Posterior vena cava (tissue), 2 donors: Measurements from ENCODE around the gene RAPGEF4. TPM values are rescaled to one million over a fixed set of nuclear protein-coding genes. Genes with fewer than 3 reads are reported as not detected.

ENCODE experiments used
- DNase-seq: peaks from one replicate; pipeline ENCODE4 v3.0.0-alpha.2; 2020; ENCODE audit warnings: low spot score
- intact Hi-C, 2 donors: fragments of 100-400 bp; cut with DNase I; formaldehyde crosslinking; loops; one replicate each; pipeline versions ENCODE4 v1.14.1 to v1.14.2; 2022 to 2023
- total RNA-seq, 2 donors: library from RNA; stranded (reverse); fragmentation: NEBNext Ultra II Directional; extraction: Animal tissue kit (Norgen Biotek cat#: 25700); gene quantifications; one replicate each; pipeline ENCODE4 v1.2.1, GENCODE V29; 2021
- donor health status: DM: yes; HTN: yes; CAD: no.
- donor health status: DM: yes; HTN: yes; CAD: no.

RAPGEF4 gene
- total RNA-seq, 2 donors from 2014 or later, result 4.5 to 6.2 TPM

- DNase-seq, result no peak
- intact Hi-C loops, result loop anchor here in 1 of 2 donors (5.0 kb wide), 1 partner anchor 115 kb away; no protein-coding TSS in a partner anchor
These were observed 76.6 kb downstream of the RAPGEF4 start for GRCh38 chr2:172812158-172812744.

GRCh38 chr2:172813314-172813888 is 77.8 kb downstream of the RAPGEF4 start:
- DNase-seq, result no peak
- intact Hi-C loops, result loop anchor here in 1 of 2 donors (5.0 kb wide), 1 partner anchor 114 kb away; no protein-coding TSS in a partner anchor

- intact Hi-C loops, result no loop called here
These were observed 81.8 kb downstream of the RAPGEF4 start for GRCh38 chr2:172817411-172817810.

DNA sequence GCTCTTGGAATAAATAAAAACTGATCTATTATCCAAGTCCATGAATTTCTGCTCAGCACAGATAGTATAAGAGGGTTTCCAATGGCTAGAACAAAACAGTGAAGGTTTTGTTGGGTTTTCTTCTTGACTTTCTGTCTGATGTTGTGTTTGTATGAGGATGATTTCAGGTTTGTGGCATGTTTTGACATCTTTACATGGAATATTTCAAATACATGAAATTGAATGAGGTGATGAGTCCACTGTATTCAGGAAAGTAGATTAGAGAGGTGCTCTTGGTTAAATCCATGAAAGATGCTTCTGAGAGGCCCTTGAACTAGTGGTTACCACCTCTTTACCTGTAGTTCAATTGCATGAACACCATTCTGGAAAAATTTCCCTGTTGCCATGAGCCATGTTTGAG is 84.3 kb downstream of the RAPGEF4 start:
- intact Hi-C loops, result no loop called here
- no peak for DNase-seq

More at GRCh38 chr2:172817411-172817810, 81.8 kb downstream of the RAPGEF4 start:
- no peak for DNase-seq

- intact Hi-C loops, result no loop called here
- no peak for DNase-seq
These were observed 86.0 kb downstream of the RAPGEF4 start for GRCh38 chr2:172821370-172822338.

GRCh38 chr2:172822585-172822984 is 86.9 kb downstream of the RAPGEF4 start:
- no peak for DNase-seq
- intact Hi-C loops, result no loop called here

DNA sequence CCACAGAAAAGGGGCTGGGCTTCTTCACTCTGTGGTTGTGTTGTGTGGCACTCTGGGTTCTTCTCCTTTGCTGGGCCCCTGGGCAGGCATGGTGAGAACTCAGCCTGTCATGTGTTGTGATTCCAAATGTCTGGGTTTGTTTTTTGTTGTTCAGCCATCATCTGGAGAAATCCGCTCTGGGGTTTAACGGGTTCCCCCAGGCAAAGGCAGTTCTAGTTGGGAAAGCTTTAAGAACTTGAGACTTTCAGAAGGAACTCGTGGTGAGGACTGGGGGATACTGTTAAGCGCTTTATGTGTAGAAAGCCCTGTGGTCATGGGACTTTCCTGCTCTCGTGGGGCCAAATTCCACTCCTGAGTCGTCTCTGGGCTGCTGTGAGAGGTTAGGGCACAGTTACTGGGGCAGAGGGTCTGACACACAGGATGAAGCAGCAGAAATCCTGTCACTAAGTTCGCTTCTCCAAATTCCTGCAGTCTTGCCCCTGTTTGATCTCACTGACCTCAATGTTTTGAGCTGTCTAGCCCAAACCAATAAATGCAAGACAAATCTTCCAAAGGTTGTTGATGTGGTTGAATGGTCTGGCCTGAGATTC is 87.7 kb downstream of the RAPGEF4 start:
- intact Hi-C loops, result no loop called here
- no peak for DNase-seq

- intact Hi-C loops, result no loop called here
- no peak for DNase-seq
These were observed 90.9 kb downstream of the RAPGEF4 start for GRCh38 chr2:172826522-172826921.

DNA sequence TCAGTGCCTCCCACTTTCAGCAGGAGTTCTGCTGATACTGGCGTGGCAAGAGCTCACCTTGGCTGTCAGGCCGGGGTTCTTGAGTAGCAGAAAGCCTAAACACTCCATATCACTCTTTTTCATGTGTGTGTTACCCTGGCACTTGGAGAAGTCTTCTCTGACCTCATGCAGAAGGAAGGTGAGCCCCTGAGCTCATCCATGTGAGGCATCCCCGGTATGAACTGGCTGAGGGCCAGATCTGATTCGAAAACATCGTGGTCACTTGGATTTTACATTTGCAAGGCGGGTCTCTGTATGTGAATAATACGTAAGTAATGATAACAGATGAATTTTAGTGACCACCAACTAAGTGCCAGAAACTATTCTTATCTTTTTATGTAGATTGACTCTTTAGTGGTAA is 93.6 kb downstream of the RAPGEF4 start:
- DNase-seq, result no peak
- intact Hi-C loops, result no loop called here

DNA sequence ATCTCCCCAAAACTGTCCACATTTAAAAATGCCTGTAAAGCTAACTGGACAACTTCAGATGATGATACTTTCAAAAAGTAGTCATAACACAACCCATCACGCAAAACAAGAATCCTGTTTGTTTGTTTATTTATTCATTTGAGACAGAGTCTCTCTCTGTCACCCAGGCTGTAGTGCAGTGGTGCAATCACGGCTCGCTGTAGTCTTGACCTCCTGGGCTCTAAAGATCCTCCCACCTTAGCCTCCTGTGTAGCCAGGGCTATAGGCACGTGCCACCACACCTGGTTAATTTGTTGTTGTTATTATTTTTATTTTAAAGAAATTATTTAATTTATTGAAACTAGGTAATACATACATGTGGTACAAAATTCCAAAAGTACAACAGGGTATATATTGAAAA is 94.8 kb downstream of the RAPGEF4 start:
- no peak for DNase-seq
- intact Hi-C loops, result no loop called here

GRCh38 chr2:172833898-172834297 is 98.3 kb downstream of the RAPGEF4 start:
- intact Hi-C loops, result no loop called here
- no peak for DNase-seq

DNA sequence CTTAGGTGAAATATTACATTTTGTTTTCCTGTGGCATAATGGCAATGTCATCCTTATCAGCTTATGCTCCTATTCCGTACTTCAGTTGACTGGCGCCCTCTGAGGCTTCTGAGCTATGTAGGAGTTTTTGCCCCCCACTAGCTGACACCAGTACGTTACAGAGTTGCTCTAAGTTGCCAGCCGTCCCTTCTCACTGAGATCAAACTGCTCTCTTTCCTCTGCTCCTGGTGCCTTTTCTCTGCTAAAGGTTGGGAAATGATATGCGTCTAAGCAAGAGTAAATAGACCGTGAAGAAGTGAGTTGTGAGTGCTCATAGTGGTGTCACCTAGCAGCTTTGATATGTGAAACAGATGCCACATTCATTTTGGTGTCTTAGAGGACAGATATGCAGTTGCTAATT is 99.2 kb downstream of the RAPGEF4 start:
- intact Hi-C loops, result no loop called here
- no peak for DNase-seq

DNA sequence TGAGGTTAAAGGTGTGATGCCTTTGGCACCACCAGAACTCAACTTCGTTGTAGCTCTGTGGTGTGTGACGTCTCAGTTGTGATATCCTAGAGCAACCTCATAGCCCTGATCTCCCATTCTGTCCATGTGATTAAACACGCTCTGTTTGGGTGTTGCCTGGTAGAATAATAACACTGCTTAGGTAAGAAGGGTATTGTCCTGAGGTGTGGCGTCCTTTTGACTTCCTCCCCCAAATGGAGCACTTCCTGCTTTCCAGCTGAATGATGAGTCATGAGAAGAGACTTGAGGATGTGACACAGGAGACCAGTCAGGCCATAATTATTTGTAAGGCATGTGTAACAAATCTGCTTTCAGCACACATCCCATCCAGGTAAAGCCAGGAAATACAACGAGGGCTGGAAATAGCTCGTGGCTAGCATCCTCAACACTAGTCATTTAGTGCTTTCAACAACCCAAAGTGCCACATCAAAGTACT is 100.7 kb downstream of the RAPGEF4 start:
- intact Hi-C loops, result no loop called here
- no peak for DNase-seq

DNA sequence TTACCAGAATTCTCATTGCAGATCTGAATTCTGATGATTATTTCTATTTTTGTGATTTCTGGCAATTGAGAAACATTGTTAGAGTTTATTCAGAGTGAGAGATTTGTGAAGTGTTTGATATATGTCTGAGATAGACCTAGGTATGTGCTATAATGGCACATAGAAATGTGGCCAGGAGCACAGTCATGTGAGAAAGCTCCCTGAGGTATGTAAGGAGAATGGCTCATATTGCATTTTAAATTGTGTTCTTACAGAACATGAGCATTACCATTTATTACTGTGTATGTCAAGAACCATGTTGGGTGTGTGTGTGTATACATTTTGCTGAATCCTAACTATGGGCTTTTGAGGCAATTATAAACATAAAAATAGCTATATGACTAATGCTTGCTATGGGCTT is 101.2 kb downstream of the RAPGEF4 start:
- DNase-seq, result no peak

DNA sequence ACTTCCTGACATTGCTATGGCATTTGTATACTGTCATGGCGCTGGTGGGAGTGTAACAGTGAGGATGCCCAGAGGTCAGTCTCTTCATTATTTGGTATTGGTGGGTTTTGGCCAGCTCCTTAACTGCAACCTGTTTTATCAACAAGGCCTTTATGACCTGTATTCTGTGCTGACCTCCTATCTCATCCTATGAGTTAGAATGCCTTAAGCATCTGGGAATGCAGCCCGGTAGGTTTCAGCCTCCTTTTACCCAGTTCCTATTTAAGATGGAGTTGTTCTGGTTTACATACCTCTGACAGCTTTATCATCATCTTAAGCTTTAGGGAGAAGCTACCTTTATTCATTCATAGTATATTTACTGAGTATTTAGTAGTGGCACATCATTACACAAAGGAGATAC is 103.8 kb downstream of the RAPGEF4 start:
- DNase-seq, result no peak
- intact Hi-C loops, result no loop called here

More for the DNA sequence above, 101.2 kb downstream of the RAPGEF4 start:
- intact Hi-C loops, result no loop called here

DNA sequence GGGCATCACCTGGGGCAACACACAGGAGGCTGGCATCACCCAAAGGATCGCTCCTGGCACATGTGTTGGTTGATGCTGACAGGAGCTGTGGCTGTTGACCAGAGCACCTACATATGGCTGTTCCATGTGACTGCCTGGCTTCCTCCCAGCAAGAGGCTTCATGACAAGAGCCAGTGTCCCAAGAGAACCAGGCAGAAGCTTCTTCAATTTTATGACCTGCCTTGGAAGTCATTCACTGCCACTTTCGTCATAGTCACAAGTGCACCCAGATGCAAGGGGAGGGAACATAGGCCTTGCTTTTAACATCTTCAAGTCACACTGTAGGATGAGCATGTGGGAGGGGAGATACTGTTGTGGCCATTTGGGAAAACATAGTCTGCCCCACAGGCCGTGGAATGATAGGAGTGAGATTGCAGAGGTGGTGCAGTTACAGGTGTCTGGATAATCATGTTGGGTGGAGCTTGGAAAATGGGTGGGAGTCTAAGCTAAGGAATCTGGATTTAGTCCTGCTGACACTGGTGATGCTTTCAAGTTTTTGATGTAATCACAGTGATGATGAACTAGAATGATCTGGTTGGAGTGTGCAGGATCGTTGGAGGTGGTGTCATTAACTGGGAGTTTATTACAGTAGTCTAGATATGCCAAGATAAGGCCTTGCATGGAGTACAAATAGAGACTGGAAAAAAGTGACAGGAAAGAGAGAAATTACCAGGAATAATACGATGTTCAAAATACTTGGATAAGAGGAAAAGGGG is 107.0 kb downstream of the RAPGEF4 start:
- DNase-seq, result no peak

GRCh38 chr2:172843266-172843582 is 107.6 kb downstream of the RAPGEF4 start:
- no peak for DNase-seq
- intact Hi-C loops, result no loop called here

More for the DNA sequence above, 107.0 kb downstream of the RAPGEF4 start:
- intact Hi-C loops, result no loop called here

GRCh38 chr2:172843902-172844715 is 108.5 kb downstream of the RAPGEF4 start:
- no peak for DNase-seq

More at GRCh38 chr2:172843902-172844715, 108.5 kb downstream of the RAPGEF4 start:
- intact Hi-C loops, result no loop called here
